ENCODE data around the gene STMN3.
"Not testable (repeated sequence)": the region's sequence is repeated elsewhere in the genome, so short reads cannot be mapped to it uniquely, and the experiment has no call there.

STMN3 gene

DNA sequence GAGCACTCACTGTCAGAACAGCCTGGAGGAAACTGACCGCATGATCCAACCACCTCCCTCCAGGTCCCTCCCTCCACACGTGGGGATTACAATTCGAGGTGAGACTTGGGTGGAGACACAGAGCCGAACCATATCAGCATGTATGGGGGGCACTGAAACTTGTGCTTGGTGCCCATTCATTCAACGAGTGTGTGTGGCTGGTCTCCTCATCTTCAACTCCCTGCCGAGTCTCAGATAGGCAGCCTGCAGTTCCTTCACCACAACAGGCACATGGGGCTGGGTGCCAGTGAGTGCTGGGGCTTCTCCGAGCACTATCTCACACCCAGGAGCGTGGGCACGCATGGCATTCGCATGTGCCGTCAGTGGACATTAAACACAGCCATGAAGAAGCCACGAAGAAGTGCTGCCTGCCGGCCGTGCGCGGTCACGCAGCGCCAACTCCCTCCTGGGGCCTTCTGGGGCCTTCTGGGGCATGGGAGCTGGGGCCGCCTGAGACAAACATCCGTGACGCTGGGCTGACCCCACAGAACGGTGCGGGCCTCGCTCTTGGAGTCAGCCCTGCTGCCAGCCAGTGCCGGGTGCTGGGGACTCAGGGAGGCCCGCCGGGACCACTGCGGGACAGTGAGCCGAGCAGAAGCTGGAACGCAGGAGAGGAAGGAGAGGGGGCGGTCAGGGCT lies 4.2 kb upstream of the STMN3 start:
- no peak for DNase-seq (ENCODE audit: low read depth)

DNA sequence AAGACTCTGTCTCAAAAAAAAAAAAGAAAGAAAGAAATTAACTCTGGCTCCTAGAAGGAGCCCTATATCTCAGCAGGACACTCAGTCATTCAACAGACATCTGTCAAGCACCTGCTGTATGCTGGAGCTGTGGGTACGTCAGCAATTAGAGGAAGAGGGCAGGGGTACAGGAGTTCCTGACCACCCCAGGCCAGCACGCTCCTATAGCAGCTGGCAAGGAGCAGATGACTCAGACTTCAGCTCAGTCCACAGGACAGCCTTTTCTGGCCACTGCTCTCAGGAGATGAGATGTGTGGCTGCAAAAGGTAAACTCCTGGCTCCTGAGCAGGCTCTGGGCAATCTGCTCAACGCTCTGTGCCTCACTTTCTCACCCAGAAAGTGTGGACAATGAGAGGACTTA lies 3.2 kb upstream of the STMN3 start:
- peak; percentile 42 for DNase-seq (ENCODE audit: low read depth)

DNA sequence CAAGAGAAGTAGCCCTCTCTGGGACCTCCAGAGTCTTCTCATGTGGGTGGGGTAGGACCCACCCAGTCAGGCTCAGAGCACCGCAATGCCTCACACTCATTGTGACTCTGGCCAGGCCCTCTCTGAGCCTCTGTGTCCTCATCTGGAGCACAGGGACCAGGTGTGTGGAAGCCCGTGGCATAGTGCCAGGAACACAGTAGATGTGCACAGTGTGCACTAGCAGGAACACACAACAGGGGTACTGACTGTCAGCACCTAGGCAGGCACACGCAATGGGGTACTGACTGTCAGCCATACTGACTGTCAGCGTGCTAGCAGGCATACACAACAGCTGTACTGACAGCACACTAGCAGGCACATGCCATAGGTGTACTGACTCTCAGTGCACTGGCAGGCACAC lies 2.0 kb upstream of the STMN3 start:
- no peak for DNase-seq (ENCODE audit: low read depth)

DNA sequence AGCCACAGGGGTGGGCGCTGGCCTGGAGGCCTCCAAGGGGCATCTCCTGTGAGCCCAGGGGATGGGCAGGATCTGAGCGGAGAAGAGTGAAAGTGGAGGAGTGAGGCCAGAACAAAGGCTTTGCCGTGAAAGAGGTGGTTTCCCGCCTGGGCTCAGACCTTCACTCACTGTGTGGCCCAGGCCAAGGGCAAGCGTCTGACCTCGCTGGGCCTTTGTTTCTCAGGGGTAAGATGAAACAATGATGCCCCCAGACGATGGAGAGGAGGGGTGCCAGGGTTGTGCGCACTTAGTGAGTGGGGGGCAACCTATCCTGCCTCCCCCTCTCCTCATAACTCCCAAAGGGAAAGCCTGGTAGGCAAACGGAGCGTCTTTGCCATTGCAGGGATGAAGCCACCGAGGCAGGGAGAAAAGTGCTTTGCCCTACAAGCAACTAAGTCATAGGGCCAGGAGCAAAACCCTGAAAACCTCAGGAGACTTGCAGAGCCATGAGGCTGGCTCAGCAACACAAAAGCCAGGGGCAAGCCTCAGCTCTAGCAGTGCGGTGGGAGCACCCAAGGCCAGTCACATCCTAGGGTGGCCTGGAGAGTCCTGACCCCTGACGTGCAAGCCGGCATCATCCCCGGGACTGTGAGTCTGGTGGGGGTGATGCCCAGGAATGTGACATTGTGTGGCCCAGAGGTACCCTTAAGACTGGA lies 897 bp upstream of the STMN3 start:
- no peak for DNase-seq (ENCODE audit: low read depth)

DNA sequence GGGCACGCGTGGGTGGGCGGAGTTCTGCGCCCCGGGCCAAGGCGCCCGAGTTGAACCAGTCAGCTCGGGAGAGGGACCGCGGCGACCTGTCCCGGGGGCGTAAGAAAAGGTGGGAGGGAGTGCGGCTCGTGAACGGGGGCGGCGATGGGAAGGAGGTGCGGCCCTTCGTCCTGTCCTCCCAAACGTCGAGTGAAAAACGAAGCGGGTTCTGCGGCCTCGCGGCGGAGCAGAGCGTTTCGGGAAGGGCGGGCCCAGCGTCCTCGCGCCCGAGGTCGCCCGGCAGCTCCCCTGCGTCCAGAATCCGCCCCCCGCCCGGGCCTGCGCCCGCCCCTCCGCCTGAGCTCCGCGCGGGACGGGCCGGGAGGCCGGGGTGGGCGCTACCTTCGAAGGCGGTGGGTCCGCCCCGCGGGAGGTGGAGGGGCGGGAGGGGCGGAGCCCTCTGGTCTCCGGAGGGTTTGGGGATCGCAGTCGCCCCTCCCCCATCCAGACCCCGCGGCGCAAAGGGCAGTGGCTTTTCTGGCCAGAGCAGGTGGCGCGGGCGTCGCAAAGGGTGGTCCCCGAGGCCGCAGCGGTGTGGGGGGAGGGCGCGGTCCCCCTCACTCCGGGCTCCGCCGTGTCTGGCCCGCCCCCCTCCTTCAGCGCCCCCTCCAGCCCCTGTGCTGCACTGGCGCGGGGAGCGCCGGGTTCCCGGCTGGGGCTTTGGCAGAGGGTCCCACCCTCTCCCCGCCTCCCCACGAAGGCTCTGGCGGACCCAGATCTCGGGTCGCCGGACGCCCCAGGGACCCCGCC lies 838 bp downstream of the STMN3 start:
- peak; percentile 54 for DNase-seq (ENCODE audit: low read depth)

DNA sequence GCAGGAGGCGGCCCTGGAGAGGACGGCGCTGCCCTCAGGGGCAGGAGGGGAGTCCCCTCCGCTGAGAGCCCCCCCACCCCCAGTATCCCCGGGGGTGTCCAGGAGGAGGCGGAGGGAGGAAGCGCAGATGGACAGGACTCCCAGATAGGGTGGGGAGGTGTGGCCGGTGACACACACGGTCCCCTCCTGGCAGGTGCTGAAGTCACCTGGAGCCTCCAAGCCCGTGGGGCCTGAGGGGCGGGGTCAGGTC lies 1.4 kb downstream of the STMN3 start:
- DNase-seq (ENCODE audit: low read depth): no peak

DNA sequence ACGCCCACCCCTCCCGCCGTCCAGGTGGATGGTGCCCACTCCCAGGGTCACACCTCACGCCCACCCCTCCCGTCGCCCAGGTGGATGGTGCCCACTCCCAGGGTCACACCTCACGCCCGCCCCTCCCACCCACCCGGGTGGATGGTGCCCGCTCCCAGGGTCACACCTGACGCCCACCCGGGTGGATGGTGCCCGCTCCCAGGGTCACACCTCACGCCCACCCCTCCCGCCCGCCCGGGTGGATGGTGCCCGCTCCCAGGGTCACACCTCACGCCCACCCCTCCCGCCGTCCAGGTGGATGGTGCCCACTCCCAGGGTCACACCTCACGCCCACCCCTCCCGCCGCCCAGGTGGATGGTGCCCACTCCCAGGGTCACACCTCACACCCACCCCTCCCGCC lies 2.7 kb downstream of the STMN3 start:
- DNase-seq (ENCODE audit: low read depth): not testable (repeated sequence)

DNA sequence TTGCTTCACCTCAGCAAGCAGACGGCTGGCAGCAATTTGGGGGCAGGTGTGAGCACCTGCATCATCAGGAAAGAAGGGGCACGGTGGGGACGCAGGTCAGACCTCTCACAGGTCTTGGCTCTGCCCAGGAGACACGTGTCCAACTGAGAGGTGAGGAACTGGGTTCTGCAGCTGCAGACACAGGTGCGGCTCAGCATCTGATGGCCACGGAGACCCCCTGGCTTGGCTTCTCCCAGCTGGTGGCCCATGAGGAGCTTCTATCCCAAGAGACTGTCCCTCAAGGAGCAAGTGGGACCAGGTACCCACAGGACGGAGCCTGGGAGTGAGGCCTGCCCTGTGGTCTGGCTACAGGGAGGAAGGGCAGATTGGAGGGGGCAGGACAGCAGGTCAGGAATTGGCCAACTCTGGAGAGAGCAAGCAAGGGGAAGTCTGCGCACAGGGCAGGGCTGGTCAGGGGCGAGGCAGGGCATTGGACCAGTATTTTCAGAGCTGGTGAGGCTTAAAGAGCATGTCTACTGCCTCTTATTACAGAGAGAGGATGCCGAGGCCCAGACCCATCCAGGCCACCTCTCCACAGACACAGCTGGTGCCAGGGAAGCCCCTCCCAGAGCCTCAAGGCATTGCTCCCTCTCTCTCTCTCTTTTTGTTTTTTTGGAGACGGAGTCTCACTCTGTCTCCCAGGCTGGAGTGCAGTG lies 4.2 kb downstream of the STMN3 start:
- no peak for DNase-seq (ENCODE audit: low read depth)

DNA sequence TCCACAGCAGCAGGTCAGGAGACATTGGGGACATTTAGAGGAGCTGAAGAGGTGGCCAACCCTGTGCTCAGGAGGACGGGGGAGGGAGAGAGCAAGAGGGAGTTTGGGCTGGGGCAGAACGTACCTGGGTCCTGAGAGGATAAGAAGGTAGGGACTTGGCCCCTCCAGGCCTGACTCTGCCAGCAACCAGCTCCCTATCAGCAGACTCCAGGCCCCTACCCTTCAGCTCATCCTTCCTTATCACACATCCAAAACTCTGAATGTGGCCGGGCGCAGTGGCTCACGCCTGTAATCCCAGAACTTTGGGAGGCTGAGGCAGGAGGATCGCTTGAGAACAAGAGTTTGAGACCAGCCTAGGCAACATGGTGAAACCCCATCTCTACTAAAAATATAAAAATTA lies 5.0 kb downstream of the STMN3 start:
- no peak for DNase-seq (ENCODE audit: low read depth)

DNA sequence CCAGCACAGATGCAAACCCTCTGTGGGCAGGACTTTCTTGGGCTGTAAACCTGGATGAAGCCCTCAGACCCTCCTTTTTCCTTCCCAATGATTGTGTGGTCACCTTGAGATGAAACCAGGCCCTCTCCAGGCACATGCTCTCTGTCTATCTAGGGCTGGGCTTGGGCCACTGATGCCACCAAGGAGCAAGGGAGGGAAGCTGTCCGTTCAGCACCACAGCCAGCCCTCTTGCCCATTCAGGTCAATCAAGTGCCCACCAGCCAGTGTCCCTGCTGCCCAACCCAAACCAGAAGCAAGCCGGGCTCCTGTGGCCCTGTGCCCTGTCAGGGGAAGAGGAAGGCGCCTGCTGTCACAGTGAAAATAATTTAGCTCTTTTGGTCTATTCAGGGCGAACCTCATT lies 8.0 kb downstream of the STMN3 start:
- DNase-seq (ENCODE audit: low read depth): no peak

DNA sequence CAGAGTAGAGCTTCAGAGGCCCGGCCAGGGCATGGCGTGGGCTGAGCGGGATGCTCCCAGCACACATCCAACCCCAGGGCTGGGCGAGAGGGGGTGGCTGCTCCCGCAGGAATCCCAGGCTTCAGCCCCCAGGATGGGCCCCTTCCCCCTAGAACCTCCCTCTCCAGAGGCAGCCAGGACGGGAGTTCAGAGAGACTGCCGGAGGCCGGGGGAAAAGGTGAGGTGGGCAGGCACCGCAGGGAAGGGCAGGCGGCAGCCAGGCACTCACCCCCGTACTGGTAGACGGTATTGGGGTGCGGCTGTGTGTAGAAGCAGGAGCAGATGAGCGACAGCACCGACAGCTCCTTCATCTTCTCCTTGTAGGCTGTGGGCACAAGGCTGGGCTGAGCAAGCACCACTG lies 9.3 kb downstream of the STMN3 start:
- DNase-seq (ENCODE audit: low read depth): no peak

DNA sequence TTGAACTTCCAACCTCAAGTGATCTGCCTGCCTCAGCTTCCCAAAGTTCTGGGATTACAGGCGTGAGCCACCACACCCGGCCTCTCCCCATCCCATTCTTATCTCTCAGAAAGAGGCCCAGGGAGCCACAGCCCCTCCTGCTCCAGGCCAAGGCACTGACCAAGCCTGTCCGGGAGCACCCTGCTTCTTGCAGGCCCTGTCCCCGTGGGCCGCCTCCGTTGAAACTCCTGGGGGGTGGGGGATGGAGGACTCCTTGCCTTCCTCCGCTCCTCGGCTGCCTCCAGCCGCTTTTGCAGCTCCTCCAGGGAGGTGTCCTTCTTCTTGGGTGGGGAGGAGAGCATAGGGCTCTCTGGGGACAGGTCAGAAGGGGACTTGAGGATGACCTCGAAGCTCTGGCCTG lies 9.7 kb downstream of the STMN3 start:
- DNase-seq (ENCODE audit: low read depth): no peak

DNA sequence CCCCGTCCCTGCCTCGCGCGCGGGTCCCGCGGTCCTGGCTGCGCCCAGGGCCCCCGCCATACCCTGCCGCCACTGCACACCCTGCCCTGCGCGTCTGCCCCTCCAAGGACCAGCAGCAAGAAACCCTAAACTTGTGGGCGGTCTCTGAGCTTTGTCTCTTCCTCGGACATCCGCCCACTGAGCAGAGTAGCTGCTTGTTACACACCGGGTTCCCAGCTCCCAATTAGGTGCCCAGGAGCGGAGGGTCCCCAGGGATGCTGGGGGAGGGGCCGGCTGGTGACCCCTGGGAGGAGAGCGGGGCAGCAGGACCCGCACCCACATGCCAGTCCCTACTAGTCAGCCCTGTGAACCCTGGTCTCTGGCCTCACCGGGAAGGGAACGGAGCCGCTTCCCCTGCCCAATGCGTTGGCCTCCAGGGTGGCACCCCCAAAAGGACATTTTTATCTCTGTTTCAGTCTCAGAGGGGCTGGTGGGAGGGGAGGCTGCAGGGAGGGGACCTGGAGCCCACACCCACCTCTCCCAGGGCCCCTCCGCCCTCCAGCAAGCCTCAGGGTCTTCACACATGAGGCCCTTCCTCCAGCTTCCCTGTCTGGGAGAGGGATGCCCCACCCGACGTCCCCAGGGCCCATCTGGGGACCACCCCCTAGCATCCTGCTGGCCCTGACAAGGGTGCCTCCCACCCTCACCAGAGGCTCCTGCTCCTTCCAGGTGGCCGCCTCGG lies 10.5 kb downstream of the STMN3 start:
- DNase-seq (ENCODE audit: low read depth): no peak

DNA sequence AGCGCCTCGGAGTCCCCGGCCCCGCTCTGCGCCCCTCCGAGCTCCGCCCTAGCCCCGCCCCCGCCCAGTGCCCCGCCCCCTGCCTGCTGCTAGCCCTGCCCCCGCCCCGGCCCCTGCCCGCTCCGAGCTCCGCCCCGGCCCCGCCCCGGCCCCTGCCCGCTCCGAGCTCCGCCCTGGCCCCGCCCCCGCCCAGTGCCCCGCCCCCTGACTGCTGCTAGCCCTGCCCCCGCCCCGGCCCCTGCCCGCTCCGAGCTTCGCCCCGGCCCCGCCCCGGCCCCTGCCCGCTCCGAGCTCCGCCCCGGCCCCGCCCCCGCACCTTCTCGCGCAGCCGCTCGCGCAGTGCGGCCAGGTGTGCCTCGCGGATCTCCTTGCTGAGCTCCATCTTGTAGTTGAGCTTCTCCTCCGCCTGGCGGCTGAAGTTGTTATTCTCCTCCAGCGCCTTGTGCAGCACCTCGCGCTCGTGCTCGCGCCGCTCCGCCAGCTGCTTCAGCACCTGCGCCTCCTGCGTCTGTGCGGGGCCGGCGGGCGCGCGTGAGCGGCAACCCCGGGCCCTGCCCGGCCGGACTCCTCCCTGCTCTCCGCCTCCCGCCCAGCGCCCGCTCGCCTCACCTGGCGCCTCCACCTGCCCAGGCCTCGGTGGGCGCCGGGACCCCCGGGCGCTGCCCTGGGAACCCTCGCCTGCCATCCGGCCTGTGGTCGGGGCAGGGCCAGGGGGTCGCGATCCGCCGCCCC lies 11.3 kb downstream of the STMN3 start:
- DNase-seq (ENCODE audit: low read depth): peak; percentile 87

DNA sequence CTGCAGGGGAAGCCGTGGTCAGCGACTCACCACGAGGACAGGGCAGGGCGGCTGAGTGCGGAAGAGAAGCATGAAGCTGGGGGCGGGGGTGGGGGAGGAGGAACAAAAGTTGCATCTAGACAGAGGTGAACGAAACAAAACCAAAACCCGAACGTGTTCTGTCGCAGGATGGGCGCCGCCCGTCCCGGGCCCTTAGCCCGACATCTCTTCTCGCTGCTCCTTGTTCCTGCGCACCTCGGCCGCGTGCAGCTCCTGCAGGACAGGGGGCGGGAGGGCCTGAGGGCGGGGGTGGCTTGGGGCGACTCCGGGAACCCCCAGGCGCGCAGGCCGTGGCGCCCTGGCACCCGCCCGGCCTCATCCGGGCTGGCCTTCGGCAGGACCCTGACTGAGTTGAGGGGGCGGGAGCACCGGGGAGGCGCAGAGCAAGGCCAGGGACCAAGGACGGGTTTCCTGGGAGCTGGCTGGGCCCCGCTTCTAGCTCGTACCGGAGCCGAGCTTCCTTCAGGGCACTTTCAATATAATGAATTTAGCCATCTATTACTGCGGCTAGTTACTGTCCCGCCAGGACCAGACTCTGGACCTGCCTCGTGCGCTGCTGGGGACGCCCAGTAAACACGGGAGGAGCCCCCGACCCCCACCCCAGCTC lies 12.0 kb downstream of the STMN3 start:
- peak; percentile 14 for DNase-seq (ENCODE audit: low read depth)

DNA sequence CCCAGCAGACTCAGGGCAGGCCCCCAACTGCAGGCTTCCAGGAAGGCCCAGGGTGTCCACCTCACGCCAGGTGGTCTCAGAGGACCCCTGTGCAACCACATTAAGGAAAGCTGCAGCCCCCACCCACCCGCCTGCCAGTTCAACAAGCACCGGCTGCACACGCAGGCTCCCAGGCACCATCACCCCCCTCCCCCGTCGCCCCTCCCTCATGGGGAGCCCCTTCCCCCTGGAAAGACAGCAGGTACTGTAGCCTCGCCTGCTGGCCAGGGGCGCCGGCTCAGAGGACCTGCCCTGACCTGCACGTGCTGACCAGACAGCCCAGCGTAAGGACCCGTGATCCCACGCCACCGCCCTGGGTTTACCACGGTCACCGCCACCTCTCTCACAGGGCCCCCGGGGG lies 12.5 kb downstream of the STMN3 start:
- not testable (repeated sequence) for DNase-seq (ENCODE audit: low read depth)

DNA sequence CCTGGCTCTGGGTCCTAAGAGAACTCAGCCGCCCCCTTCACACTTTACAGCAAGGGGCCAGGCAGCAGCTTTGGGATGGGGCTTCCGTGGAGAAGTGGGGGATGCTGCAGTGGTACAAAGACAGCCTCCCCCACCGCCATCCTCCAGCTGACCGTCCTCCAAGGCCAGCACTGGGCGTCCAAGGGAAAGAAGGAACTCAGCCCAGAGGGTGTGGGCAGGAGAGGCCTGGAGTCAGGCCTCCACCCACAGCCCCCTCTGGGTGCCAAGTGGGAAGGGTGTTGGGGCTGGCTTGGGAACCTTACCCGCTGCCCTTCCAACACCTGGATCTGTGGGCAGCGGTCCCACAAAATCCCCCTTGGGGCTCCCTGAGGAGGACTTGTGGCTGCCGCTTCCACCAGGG lies 13.1 kb downstream of the STMN3 start:
- DNase-seq (ENCODE audit: low read depth): no peak

DNA sequence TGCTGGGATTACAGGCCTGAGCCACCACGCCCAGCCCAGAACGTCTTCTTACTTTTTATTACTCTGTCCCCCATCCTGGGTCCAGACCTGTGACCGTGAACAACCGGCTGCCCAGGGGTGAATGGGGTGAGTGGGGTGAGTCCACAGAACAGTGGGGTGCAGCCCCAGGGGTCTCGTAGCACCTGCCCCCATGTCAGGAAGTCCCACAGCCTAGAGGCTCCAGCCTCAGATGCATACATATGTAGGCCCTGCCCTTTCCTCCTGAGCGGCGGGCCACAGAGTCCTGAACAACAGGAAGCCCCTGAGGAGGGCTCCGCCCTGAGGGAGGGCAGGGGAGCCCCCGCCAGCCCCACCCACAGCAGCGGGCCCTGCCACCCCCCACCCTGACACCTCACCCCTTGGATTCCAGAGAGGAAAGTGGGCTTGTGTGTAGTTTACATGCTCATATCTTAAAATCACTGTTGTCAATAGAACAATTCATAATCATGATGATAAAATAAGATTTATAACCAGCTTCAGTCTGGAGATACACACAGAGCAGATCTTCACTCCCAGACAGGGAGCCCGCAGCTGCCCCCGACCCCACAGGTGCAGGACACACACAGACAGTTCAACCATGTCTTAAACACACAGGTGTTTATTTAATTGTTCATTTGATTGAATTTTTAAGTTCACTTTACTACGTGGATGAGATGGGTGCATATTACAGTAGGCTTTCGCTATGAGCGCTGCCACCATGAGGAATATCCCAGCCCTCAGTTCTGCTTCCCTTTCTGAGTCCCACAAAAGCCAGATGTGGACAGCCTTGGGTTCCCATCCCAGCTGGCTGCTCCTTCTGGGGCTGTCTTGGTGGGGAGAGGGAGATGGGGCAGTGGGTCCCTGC lies 13.9 kb downstream of the STMN3 start:
- DNase-seq (ENCODE audit: low read depth): no peak

DNA sequence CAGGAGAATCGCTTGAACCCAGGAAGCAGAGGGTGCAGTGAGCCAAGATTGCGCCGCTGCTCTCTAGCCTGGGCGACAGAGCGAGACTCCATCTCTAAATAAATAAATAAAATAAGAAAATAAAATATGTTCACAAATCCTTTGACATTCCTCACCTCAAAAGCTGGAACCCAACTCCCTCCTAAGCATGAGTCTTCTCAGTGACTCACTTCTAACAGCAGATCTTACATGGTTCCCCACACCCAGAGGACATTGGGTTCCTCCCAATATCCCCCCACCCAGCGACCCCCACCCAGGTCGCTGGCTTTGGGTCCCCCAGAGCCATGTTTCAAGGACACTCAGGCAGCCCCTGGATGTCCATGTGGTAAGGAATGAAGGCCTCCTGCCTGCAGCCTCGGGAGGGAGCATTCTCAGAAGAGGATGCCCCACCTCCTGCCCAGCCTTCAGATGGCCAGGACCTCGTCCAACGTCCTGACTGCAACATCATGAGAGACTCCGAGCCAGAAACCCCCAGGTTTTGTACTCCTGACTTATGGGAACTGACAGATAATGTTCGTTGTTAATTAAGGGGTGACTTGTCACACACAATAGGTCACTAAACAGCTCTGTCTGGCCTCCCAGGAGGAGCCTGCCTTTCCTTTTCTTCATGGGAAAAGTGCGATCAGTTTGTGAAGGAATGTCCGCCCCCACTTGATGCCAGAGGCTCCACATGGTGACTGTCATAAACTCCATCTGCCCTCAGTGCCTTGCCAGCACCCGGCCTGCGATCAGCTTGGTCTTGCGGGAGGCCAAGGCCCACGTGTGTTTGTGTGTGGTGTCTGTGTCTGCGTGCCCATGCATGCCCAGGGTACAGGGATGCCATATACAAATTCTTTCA lies 16.2 kb downstream of the STMN3 start:
- peak; percentile 56 for DNase-seq (ENCODE audit: low read depth)

Data from ELR (cell line).